ENCODE data around the gene OGFR.

OGFR gene

DNA sequence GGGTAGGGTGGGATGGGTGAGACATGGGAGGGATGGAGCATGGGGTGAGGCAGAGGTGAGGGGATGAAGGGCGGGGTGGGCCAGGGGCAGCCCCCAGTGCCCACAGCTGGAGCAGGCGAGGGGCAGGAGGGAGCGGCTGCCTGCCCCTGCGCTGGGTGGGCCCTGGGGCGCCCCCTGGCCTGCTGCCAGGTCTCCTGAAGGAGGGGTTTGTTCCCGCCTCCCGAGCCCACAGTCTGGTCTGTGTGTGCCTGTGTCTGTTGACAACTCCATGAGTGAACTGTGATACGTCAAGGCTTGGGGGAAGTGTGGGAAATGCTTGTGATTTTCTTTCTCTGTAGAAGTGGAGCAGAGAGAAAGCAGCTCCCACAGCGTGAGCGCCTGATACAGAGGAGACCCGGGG, 19.2 kb upstream of the OGFR start:
- DNase-seq, result no peak

DNA sequence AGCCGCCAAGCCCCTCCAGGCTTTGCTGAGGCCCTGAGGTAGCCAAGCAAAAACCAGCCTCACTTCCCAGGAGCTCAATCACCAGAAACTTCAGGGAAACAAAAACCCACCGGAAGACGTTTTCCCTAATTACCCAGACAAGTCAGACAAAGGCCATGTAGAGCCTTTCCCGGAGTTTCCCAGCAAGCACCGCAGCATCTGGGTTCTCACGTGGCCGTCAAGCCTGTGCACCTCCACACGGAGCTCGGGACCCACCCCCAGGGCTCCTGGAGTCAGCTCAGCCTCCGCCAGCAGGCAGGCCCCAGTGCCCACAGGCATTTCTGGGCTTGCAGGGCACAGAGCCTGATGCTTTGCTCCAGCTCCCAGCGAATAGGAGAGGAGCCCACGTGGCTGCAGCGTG, 18.5 kb upstream of the OGFR start:
- no peak for DNase-seq

DNA sequence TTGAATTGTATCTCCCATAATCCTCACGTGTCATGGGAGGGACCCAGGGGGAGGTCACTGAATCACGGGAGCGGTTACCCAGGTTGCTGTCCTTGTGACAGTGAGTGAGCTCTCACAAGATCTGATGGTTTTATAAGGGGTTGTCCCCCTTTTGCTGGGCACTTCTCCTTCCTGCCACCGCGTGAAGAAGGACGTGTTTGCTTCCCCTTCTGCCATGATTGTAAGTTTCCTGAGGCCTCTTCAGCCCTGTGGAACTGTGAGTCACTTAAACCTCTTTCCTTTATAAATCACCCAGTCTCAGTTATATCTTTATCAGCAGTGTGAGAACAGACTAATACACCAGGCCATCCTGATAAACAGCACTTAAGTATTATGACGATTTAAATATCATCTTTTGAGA, 17.3 kb upstream of the OGFR start:
- no peak for DNase-seq

DNA sequence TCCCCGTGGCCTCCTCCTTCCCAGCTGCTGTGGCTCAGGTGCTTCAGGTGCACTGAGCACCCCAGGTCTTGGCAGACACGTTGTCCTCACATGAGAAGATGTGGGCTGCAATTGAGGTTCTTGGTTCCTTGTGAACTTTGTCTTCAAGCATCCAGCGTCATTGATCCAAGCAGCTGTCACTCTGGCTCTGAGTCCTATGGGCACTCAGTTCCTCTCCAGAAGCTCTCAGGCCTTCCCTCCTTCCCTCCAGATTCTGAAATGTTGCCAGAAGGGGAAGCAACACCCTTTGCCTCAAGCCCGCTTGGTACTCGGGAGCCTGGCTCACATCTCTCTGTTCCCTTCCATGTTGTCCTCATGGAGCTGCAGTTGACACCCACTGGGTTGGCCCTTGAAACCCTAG, 16.8 kb upstream of the OGFR start:
- DNase-seq, result no peak

DNA sequence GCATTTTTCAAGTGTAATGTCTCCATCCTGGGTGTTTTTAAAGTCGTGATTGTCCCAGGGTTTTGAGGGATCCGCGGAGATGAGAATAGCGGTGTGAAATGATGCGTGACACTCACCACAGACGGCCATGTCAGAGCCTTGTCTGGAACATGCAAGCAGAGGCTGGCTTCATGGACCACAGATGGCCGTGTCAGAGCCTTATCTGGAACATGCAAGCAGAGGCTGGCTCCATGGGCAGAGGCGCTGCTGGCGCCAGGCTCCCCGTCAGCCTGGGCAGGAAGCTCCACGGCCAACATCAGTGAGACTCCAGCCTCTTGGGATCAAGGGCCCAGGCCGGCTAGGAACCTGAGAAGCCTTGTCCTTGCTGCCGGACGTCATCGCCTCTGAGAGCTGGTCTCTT, 16.0 kb upstream of the OGFR start:
- no peak for DNase-seq

DNA sequence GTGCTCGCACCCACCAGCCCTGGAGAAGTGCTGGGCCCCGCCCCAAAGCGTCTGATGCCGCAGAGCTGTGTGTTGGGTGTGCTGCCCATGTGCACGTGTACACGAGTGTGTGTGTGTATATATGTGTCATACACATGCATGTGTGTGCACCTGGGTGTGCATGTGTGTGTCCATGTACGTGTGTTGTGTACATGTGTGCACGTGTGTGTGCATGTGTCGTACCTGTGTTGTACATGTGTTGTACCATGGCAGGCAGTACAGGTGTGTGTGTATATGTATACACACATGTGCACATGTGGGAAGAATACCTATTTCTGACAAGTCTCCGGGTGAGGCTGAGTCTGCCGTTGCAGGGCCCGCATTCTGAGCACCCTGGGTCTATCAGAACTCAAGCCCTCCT, 14.6 kb upstream of the OGFR start:
- no peak for DNase-seq

DNA sequence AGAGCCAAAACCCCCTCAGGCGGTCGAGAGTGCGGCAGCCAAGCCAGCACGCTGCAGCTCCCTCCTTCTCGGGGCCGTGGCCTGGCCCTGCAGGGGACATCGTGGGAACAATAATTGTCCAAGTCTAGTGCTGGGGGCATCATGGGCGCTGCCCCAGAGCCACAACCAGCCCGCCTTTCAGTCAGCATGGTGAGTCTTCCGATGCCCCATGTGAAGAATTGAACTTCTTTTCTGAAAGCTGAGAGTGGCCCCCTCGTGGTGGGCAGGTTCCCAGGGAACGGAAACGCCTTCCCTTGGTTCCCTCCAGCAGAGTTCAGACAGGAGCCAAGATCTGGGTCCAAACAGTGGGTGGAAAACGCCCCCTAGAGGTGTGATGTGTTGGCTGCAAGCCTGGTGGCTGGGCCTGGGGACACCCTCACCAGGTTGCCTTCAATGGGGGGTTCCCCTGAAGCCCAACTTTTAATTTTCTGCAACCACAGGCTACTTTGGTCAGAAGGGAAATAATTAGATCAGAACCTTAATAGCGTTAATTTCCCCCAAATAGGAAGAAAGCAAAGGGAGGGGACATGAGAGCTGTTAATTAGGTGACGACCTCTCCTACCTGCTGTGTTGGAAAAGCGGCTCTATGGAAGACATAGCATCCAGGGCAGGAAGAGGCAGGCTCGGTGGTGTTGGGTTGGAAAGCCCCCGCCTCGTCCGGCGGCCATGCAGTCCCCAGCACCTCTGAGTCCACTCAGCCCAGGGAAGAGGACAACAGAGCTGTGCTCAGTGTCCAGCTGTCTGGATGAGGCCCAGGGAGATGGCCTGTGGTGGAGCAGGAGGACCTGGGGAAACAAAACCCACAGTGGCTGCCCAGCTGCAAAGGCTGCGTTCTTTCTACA, 13.1 kb upstream of the OGFR start:
- DNase-seq, result peak; percentile 91

DNA sequence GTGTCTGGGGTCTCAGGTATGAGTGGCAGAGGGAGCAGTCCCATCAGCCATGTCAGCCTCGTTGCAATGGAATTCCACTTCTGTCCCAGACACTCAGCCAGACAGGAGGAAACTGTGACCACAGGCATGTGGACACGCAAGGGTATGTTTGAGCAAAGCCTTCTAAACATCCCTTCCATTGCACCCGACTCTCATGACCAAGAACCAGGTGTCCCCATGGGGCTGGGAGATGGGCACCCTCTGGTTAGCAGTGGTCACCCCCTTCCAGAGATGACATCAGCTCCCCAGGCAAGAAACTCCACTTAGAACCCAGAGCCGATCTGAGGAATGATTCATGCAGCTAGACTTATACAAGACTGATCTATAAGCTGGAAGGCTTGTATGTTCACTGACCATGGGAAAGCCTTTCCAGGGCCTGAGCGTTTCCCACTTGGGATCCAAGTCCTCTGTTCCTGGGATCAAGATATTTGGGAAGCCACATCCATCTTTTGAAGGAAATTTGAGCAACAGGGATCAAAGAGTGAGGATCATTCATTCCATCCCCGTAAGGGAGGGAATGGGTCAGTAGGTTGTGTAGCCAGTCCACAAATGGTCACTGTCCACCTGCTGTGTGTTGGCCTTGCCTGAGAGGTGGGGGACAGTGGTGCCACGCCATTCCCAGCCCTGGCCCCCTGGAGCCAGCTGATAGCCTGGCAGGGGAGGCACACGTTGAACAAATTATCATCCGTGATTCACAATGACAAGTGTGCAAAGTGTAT, 12.3 kb upstream of the OGFR start:
- no peak for DNase-seq

DNA sequence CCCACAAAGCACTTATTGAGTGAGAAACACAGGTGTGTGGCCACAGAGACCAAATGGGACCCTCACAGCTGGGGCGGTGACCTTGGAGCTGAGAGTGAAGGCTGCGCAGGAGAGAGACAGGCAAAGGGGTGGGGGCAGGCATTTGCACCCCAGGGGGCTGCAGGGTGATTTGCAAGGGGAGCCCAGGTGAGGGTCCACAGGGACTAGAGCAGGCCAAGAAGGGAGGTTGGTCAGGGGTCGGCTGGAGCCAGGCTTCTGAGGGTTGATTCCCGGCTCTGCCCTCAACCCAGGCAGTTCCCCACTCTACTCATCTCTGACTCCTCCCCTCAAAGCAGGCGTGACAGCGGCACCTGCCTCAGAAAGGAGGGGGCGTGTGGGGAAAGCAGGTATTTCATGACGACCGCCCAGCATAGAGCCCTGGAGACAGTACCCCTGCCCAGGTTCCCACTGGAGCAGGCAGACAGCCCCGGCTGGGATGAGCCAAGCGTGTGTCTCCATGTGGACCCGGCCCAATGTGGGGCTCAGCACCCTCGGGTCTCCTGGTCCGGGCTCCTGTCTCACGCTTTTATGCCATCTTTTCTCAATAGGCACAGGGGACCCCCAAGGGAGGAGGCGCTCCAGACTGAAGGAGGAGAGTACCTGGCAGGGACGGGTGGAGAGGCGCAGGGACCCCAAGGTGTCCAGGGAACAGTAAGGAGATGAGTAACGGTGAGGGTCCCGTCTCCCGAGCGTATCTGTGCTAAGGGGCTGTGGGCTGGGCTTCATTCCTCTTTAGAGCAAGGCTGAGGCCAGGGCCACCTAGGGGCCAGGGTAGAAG, 11.5 kb upstream of the OGFR start:
- DNase-seq, result no peak

DNA sequence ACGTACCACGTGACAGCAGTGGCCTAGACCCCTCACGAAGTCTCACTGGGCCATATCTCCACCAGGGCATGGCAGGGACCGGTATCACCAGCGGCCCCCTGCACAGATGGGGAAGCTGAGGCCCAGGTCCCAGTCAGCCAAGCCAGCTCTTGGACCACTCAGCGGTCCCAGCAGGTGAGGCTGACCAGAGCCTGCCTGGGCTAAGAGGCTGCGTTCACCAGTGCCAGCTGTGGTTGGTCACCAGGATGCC, 11.0 kb upstream of the OGFR start:
- DNase-seq, result no peak

DNA sequence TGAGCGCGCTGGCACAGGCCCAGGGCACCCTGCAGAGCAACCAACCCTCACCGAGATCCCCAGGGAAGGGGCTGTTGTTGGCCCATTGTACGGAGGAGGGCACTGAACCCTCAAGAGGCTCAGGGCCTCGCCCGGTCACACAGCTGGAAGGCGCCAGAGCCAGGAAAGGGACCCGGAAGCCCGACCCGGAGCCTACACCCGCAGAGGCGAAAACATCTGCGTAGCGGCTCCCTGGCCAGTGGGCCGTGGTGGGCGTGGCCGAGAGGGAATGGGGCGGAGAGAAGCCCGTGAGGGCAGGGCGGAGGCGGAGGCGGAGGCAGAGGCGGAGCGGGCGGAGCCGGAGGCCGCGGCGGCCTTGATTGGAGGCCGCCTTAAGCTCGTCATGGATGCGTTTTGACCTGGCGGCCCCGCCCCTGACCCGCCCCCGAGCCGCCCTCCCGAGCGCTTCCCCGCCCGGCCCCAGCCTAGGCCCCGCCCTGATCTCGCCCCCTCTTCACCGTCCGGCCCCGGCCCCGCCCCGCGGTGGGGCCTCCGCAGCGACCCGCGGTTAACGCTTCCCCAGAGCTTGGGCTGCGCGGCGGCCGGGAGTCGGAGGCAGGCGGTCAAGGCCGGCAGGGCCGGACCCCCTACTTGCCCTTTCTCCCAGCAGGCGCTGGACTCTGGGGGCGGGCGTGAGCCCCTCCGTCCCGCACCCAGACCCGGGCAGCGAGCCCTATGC, 10.5 kb upstream of the OGFR start:
- DNase-seq, result peak; percentile 96

DNA sequence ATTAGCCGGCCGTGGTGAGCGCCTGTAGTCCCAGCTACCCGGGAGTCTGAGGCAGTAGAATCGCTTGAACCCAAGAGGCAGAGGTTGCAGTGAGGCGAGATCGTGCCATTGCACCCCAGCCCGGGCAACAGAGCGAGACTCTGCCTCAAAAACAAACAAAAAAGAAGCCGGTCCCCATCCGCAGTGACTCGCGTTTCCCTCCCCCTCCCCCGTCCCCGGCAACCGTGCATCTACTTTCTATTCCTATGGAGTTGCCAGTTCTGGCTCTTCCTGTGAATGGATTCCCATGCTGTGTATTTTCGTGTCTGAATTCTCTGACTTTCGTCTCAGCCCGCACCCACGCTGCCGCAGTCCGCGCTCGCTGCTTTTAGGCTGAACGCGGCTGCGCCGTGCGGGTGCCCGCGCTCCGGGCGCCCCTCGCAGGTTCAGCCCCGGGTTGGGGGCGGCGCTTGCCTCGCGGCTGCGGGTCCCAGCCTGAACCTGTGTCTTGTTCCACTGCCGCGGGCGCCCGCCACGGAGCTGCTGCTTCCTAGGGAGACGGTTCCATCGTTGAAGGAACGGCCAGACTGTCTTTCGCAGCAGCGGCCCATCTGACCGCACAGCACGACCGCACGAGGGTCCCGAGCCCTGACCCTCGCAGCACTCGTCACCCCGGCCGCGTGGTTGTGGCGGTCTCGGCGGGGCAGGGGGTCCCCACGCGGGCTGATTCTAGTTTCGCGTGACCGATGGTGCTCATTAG, 9.4 kb upstream of the OGFR start:
- peak; percentile 66 for DNase-seq

DNA sequence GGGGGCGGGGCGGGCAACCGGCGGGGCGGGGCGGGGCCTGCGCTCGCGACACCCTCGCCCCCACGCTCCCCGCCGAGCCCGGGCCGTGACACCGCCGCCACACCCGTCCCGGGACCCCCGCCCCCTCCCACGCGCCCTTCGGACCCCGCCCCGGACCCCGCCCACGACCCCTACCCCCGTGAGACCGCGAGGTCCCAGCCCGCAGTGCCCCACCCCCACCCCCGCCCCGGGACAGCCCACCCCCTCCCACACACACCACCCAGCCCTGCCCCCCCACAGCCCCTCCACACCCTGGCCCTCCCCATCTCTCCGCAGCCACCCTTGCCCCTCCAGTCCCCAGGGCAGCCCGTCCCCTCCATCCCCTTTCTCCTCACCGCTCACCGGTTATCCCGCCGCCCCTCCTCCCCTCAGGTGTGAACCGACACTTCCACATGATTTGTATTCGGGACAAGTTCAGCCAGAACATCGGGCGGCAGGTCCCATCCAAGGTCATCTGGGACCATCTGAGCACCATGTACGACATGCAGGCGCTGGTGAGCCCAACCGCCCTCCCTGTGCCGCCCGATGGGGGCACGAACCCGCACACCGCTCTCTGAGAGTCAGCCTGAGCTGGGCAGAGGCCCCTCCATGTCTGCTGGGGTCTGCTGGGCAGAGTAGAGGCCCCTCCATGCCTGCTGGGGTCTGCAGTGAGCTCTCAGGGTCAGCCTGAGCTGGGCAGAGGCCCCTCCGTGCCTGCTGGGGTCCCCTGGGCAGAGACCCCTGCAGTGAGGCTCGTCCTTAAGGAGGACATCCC, 7.7 kb upstream of the OGFR start:
- DNase-seq, result no peak

DNA sequence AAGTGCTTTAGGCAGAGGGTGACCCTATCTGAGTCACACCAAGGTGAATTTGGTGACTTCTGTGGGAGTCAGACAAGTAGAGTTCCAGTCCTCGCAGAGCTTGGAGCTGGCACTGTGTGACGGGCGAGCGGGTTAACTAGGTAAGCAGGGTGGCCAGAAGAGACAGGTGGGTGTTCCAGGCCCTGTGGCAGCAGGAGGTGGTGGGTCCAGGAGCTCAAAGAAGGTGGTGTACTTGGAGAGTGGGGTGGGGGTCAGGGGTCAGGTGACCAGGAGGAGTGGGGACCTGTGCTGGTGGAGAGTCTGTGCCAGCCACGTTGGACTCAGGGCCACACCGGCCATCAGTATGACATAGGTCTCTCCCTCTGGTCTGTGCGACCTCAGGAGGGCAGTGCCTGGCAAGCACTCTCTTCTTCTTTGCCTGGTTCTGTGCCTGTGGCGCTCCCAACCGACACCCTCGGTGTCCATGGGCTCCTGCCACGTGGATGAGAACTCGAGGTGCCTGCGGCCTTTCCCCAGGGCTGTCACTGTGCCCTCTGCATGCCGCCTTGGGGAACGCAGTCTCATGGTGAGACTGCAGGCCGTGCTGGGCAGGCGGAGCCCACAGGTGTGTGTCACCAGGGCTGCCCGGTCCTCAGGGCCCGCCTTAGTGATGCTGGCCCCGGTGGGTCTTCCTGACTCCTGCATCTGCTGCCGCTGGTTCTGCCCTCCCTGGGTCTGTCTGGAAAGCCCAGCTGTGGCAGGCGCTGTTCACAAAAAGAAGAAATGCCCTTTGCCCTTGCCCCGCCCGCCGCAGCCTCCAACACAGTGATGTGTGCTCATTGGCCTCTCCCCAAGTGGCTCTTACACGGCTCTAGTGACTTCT, 6.7 kb upstream of the OGFR start:
- no peak for DNase-seq

DNA sequence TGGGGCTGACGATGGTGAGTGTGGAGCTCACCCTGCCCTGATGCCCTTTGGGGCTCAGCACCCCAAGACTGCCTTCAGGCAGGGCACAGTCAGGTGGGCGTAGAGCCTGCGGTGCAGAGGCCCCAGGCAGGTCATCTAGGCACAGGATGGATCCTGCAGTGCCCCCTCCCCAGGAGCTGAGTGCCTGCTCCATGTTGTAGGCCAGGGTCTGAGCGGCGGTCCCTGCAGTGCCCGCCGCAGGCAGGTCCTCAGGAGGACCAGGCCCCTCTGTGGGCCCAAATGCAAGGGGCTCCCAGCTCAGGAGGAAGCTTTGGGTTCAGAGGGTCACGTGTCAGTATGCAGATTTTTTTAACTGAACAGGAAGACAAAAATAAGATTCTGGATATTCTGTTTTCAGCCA, 5.6 kb upstream of the OGFR start:
- no peak for DNase-seq

DNA sequence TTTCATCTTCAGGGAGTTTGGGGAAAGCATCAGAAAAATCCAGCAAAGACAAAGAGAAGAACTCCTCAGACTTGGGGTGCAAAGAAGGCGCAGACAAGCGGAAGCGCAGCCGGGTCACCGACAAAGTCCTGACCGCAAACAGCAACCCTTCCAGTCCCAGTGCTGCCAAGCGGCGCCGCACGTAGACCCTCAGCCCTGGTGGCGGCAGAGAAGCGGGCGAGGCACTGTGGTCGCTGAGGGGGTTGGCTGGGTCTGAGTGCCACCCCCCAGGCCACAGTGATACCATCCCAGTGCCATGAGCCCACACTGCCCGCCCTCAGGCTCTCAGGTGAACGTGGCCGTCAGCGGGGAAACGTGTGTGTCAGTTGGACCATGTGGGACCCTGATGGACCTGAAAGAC, 5.2 kb upstream of the OGFR start:
- DNase-seq, result no peak

DNA sequence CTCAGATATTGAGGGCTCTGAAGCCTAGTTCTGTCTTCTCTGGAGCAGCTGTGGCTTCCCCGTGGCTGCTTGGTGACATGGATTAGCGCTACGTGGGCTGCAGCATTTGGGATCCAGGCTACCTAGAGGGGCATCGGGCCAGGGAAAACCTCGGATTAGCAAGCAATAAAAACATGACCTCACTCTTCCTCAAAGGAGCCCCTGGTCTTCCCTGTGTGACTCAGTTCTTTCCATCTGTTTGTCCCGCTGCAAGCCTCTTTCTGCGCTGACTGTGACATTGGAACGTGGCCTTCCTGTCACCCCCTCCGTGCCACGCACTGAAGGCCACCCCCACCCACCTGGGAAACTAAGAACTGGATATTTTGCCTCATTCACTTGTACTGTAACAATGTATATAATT, 4.8 kb upstream of the OGFR start:
- DNase-seq, result no peak

DNA sequence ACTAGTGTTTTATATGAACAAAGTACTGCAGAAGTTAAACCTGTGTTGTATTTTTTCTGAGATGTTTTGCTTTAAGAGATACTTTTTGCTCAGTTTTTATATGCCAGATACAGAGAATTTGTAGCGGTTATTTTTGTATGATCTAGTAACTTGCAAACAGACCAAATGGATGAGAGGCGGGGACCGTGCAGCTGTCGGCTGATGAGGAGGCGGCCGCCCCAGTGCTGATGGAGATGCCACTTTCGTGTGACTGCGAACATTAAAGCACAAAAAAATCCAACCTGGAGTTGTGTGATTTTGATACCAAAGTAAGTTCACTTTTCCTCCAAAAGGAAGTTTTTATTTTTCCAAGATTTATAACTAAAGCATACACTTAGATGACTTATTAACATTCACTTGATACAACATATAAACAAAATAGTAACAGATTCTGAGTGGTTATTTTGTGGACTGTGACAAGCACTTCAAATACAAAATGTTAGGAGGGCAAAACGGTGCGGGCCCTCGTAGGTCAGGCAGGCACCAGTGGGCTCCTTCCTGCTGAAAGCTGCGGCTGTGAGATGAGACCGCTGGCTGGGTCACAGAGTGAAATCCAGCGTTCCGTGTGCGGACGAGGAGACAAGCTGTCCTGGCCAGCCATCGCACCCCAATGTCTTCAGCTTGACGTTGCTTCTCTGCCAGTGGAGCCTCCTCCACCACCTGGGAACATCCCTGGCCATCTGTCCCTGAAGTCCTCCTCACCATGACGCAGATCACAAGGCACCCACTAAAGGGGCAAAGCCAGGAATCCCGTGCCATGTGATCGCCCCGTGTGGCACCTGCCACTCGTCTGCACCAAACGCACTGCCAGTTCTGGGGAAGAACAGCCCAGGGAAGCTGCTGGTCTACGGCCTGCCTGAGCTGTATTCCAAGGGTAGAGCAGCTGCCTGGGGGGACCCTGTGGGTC, 4.0 kb upstream of the OGFR start:
- DNase-seq, result no peak

DNA sequence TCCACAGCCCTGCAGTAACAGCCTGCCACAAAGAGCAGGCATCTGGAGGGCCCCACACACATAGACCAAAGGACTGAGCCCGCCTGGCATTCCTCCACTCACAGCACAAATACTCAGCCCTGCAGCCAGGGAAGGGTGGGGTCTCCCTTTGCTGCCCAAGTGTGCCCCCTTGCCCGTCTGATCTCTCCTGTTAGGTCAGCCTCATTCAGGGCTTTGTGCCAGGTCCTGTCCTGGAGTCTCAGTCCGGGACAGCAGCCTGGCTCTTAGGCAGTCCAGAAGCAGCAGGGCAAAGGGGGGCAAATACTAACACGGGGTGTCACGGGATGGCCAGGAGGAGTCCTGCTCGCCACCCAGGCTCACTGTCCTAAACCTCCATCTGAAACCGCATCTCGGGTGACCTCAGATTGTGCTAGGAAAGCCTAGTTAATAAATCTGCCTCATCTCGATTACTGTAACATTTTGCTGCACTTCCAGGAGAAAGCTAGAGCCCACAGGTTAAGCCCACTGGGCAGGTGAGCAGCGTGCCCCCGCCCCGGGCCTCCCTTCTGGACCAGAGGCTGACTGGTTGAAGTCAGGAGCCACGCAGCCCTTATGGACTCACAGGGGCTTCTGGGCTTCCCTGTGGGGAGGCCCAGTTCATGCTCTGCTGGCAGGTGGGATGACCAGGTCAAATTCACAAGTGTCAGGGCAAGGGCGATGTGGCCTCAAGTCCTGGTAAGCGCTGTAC, 3.2 kb upstream of the OGFR start:
- DNase-seq, result no peak

Measured in left hindlimb (tissue), 1 donor.